IPS DF 19.7 (cell line): ENCODE measurements around the gene GABRR2.

Experiments used
- DNase-seq: peaks from one replicate; pipeline ENCODE4 v3.0.0-alpha.2; 2013; ENCODE audit warnings: low read depth, low spot score

GABRR2 gene

GRCh38 chr6:89291256-89291819, 23.8 kb downstream of the GABRR2 start:
- no peak for DNase-seq

DNA sequence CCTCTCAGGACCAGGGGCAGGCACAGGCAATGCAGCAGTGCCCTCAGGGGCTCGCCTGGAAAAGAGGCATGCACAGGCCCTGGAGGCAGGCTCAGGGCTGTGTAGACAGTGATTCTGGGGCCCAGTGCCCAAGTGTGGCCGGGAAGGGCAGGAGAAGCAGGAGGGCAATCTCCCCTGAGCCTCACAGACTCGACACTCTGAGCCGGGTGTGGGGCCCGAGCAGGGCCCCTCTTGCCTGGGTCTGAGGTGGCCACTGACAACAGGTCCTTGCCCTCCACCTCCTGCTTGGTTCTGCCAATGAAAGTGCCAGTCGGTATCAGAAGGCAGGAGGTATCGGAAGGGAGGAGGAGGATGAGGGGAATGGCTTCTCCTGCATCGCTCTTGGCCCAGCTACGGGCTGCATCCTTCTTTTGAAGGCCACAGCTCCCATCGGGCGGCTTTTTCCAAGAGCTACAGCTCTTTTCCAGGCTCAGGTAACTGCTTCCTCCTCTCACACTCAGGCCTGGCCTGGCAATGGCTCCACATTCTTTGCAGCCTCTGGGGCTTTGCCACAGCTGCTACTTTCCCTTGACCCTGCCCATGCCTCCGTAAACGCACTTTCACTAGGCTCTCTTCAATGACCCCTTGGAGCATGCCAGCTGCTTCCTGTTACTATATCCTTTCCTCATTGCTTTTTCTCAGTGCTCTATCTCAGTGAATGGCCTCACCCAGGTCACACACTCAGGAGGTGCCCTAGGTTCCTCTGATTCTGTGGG, 24.5 kb downstream of the GABRR2 start:
- DNase-seq, result no peak

- DNase-seq, result no peak
Measured at GRCh38 chr6:89289710-89290109, 25.4 kb downstream of the GABRR2 start.

DNA sequence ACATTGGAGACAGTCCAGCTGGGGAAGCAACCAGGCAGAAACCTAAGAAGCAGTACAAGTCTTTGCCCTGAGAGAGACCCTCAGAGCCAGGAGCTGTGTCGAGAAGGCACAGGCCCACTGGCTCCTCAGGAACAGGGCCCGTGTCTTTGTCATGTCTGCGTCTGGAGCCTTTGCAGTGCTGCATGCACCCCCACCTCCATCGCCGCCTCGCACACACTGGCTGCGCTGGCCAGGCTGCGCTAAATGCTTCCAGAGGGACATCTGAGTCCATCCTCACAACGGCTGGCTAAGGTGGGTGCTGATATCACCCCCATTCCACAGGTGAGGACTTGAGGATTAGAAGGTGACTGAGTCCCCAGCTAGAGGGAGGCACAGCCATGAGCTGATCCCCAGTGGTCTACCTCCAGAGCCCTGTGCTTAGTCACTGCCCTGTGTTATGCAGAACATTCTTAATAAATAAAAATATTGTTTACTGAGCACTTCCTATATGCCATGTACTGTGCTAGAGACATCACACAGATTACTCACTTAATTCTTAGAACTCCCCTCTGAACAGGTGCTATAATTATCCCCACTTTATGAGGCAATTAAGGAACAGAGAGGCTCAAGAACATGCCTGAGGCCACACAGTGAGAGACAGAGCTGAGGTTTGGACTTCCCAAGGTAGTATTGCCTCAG, 27.6 kb downstream of the GABRR2 start:
- no peak for DNase-seq

GRCh38 chr6:89286516-89286915, 28.6 kb downstream of the GABRR2 start:
- no peak for DNase-seq

GRCh38 chr6:89284963-89285735, 29.9 kb downstream of the GABRR2 start:
- no peak for DNase-seq

GRCh38 chr6:89284081-89284480, 31.0 kb downstream of the GABRR2 start:
- DNase-seq, result no peak

- no peak for DNase-seq
Measured at GRCh38 chr6:89282749-89283148, 32.4 kb downstream of the GABRR2 start.

DNA sequence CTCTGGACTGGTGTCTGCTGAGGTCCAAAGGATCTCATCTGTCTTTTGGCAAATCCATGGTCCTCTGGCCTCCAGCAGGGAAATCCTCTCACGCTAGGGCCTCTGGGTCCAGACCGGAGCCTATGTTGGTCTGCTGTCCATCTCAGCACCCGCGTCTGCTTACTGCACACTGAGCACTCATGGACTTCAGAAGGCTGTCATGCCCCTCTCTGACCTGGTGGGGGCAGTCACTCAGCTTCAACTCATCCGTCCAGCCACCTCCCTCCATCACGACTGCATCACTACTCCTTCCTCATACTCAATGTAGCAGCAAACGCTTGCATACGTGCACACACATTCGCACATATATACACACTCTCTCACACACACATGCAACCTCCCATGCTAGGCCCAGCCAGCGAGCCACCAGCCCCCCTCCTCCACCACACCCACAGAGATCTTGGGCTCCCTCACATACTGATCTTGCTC, 33.3 kb downstream of the GABRR2 start:
- peak; percentile 75 for DNase-seq

DNA sequence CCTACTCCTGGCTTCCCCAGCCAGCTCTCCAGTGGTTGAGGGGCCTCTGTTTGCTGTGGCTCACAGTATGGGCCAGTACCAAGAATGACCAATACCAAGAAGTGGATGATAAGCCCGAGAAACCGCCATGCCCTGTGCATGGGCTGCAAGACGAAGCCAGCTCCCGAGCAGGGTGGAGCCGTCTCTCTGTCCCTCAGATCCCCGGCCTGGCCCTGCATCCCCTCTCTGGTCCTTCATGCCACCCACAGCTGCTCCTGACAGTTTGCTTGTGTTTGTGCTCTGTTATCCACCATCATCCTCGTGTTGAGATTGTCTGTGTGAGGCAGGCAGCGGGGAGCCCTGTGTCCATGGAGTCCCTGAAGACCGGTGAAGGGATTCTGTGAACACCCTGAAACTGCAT, 36.1 kb downstream of the GABRR2 start:
- DNase-seq, result no peak

DNA sequence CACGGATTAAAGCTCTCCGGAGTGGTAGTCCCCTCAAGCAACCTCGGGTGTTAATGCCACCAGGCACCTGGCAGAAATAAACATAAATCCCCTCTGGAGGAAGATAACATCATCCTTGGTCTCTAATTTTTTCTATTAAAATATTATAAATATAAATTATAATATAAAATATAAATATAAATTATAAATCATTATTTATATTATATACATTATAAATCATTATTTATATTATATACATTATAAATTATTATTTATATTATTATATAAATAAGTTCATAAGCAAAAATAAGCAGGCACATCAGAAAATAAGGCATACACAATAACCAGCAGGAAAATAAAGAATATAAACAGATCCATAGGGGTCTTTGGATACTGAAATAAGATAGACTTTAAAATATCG, 39.2 kb downstream of the GABRR2 start:
- no peak for DNase-seq

DNA sequence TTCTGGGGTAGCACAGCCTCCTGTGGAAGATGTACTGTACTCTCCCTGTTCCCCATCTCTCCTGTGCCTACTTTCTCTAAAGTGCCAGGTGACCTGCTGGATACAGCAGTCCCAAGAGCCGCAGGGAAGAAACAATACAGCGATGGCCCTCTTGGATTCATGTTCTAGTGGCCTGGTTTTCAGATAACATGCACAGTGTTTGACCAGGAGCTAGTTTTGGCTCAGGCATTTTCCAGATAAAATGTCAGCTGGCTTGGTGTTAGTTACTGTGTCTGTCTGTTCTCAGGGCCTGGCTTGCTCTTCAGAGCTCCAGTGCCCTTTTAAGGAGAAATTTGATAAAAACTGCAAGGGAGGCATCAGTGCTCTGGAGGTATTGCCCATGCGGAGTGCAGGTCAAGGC, 41.3 kb downstream of the GABRR2 start:
- no peak for DNase-seq

DNA sequence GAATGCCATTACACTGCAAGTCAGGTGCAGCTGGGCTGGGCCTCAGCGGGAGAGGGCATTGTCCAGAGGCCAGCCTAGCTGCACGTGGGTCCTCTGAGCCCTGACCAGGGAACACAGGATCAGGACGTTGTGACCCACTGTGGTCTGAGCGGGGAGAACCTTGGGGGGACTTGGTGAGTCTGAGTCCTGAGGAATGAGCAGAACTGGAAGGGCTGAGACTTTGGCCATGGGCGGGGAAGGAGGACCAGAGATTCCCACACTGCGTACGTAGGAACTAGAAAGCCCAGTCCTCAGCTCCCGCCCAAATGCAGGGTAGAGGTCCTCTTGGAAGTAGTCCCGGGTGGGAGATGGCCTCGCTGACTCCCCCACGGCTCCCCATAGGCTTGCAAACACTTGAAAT, 42.5 kb downstream of the GABRR2 start:
- no peak for DNase-seq

GRCh38 chr6:89270951-89271721, 44.0 kb downstream of the GABRR2 start:
- no peak for DNase-seq

GRCh38 chr6:89269981-89270380, 45.1 kb downstream of the GABRR2 start:
- DNase-seq, result no peak

DNA sequence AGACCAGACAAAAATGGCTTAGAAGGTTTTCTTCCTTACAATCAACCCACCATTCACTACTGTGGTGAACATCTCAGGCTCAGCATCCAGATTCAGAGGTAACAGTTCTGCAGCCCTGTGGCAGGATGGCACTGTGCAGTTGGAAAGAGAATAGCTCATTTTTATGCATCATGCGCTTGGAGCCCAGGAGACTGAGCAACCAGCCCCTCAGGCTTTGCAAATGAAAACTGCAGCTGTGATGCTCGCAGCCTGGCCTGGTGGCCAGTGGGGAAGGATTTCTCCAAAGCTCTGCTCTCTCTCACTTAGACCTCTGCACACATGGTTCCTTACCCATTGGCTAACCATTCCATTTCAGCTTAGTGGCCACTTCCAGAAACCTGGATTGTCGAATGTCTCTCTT, 45.8 kb downstream of the GABRR2 start:
- DNase-seq, result no peak

DNA sequence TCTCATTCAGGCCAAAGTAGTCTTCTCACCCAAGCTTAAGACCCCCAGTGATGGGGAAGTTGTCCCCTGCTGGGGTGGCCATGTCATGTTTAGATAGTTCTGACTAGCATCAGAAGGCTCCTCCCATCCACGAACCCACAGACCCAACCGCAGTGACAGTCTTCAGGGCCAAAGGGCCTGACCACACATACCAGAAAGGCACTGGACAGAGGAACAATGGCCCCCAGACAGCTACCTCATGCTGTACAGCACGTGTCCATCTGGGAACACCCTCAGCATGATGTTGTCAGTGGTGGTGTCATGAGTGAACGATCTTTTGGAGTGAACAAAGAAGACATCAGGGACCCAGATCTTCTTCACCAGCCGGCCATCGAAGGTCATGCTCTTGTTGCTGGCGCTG, 46.3 kb downstream of the GABRR2 start:
- no peak for DNase-seq

GRCh38 chr6:89267918-89268317, 47.2 kb downstream of the GABRR2 start:
- no peak for DNase-seq

DNA sequence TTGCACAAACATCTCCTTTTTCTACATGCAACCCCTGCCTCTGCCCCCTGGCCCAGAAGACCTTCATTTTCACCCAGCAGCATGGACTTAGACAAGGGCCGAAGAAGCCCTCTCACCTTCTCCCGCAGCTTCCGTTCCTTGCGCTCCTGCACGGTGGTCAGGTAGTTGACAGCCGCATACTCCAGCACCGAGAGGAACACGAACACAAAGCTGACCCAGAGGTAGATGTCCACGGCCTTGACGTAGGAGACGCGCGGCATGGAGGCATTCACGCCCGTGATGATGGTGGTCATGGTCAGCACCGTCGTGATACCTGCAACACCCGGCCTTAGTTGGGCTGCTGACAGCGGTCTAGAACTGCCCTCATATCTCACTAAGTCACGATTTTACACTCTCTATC, 50.8 kb downstream of the GABRR2 start:
- no peak for DNase-seq

DNA sequence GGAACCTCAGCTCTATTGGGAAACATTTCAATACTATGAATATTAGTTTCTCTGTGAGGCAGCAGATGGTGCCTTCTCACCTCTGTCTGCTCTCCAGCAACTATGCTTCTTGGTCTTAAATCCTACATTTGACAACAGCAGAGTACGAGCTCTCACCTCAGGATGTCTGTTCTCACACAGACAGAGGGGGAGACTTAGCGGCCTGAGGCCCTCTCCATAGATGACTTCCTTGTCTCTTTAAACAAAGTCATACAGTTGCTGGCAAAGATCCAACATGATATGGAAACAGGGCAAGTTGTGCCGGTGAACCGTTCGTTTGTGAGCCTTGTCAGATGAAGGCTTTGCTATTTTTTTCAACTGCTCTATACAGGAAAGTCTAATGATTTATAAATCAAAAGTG, 54.3 kb downstream of the GABRR2 start:
- DNase-seq, result no peak

GRCh38 chr6:89260310-89260709, 54.8 kb downstream of the GABRR2 start:
- DNase-seq, result no peak
